ENCODE data around the gene TCF7L2.

TCF7L2 gene

GRCh38 chr10:113071446-113071845 is 121.4 kb downstream of the TCF7L2 start:
- Mint-ChIP-seq H3K36me3 (ENCODE audit: low read depth) (peaks cover 37% of the 10 kb centered on the region), H3K9me3 (no peaks in the 10 kb centered on the region), H3K4me3 (no peak overlapping the region), H3K27me3 (ENCODE audit: low read depth) (no peaks in the 10 kb centered on the region), H3K4me1 (peaks cover 7% of the 10 kb centered on the region), H3K27ac (peak overlapping the region in 2 of 3 experiments; percentile 4 to 8)
- TF ChIP-seq, protein P1, sequence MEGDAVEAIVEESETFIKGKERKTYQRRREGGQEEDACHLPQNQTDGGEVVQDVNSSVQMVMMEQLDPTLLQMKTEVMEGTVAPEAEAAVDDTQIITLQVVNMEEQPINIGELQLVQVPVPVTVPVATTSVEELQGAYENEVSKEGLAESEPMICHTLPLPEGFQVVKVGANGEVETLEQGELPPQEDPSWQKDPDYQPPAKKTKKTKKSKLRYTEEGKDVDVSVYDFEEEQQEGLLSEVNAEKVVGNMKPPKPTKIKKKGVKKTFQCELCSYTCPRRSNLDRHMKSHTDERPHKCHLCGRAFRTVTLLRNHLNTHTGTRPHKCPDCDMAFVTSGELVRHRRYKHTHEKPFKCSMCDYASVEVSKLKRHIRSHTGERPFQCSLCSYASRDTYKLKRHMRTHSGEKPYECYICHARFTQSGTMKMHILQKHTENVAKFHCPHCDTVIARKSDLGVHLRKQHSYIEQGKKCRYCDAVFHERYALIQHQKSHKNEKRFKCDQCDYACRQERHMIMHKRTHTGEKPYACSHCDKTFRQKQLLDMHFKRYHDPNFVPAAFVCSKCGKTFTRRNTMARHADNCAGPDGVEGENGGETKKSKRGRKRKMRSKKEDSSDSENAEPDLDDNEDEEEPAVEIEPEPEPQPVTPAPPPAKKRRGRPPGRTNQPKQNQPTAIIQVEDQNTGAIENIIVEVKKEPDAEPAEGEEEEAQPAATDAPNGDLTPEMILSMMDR (IDR thresholded peaks at IDR 0.05; ENCODE audit: unreplicated experiment in 3 of 3): no peak

DNA sequence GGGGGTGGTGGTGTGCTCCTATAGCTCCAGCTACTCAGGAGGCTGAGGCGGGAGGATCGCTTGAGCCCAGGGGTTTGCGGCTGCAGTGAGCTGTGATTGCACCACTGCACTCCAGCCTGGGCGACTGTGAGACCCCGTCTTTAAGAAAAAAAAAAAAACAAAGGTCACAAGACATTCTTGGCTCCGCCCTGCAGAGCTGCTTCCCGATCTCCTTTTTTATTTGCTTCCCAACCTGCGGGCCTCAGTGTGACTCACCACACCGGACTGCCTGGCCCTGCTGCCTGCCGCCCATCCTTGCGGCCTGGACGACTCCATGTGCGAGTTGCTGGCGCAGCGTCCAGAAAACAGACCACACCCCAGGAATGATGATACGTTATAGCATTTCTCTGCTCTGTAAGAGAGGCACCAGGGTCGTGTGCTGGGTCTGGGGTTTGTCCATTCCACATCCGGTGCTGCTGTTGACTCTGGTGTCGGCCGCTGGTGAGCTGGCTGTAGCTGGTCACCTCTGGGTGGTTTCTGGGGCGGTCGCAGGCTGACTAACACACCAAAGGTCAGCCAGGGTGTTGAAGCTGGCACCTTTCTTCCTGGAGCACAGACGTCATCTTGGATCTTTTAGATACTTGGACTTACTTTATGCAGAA is 123.6 kb downstream of the TCF7L2 start:
- Mint-ChIP-seq H3K36me3 (ENCODE audit: low read depth) (peaks cover 32% of the 10 kb centered on the region), H3K27me3 (ENCODE audit: low read depth) (no peaks in the 10 kb centered on the region), H3K4me3 (no peak overlapping the region), H3K27ac (peak overlapping the region in 2 of 3 experiments; percentile 23 to 51), H3K9me3 (no peaks in the 10 kb centered on the region), H3K4me1 (peaks cover 7% of the 10 kb centered on the region)
- TF ChIP-seq, protein P1 (IDR thresholded peaks at IDR 0.05; ENCODE audit: unreplicated experiment in 3 of 3): no peak

GRCh38 chr10:113076949-113077348 is 126.9 kb downstream of the TCF7L2 start:
- Mint-ChIP-seq H3K4me3 (no peak overlapping the region), H3K27me3 (ENCODE audit: low read depth) (no peaks in the 10 kb centered on the region), H3K9me3 (no peaks in the 10 kb centered on the region), H3K27ac (no peak overlapping the region), H3K4me1 (peaks cover 3% of the 10 kb centered on the region), H3K36me3 (ENCODE audit: low read depth) (peaks cover 13% of the 10 kb centered on the region)
- TF ChIP-seq, protein P1 (IDR thresholded peaks at IDR 0.05; ENCODE audit: unreplicated experiment in 3 of 3): no peak

DNA sequence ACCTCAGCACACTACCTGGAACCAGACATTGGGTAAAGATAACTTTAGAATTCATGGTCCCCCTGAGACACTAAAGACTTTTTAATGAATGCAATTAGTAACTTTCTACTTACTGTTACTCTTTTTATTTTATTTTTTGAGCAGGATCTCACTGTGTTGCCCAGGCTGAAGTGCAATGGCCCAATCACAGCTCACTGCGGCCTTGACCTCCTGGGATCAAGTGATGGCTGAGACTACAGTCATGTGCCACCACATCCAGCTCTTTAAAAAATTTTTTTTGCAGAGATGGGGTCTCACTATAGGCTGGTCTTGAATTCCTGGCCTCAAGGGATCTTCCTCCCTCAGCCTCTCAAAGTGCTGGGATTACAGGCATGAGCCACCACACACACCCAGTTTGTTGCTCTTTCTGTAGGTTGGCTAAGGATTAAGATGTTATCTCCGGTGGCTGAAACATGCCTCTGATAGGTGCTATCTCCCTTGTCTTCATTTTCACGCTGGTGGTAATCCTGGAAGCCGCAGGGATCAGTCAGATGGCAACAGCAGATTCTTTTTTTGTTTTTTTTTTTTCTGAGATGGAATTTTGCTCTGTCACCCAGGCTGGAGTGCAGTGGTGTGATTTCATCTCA is 128.3 kb downstream of the TCF7L2 start:
- Mint-ChIP-seq H3K4me1 (peaks cover 3% of the 10 kb centered on the region), H3K36me3 (ENCODE audit: low read depth) (peaks cover 9% of the 10 kb centered on the region), H3K9me3 (no peaks in the 10 kb centered on the region)

DNA sequence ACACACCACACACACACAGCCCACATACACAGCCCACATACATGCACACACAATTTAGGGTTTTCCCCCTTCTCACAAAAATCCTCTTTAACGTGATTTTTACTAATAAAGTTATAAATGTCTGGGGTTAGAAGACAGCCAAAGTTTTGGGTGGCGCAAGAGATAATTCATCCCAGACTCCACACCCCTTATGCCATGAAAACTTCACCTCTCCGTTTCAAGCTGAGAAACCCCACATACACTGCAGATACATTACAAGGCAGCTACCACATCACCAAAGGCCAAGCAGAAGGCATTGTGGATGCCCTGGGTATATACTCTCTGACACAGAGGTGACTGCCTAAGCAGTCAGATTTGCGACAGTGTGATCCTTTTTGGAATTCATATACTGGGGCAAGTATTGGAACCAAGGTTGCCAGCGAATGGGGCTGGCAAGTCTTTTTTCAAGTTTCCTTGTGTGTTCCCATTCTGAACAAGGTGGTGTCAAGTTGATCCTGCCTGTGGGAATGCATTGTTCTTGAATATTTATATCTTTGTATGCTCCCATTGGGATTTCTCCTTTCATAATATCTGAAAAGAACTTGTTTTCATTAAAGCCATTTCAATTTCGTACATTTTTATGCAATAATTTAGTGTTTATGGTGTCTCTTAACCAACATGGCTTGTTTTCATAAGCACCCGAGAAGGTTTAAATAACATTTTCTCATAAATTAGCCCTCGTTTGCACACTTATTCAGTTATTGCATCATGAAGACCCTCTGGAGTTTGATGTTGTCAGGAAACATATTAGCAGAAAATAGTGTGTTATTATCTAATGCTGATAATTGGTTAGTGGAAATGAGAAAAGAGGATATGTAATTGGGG is 130.2 kb downstream of the TCF7L2 start:
- no peaks in the 10 kb centered on the region for H3K4me1 Mint-ChIP-seq
- TF ChIP-seq, protein P1 (IDR thresholded peaks at IDR 0.05; ENCODE audit: unreplicated experiment in 3 of 3): no peak
- no peaks in the 10 kb centered on the region for H3K27me3 Mint-ChIP-seq (ENCODE audit: low read depth)
- H3K4me3 Mint-ChIP-seq: no peak overlapping the region
- H3K9me3 Mint-ChIP-seq: no peaks in the 10 kb centered on the region
- H3K27ac Mint-ChIP-seq: no peak overlapping the region
- H3K36me3 Mint-ChIP-seq (ENCODE audit: low read depth): peaks cover 5% of the 10 kb centered on the region

More for the DNA sequence above, 128.3 kb downstream of the TCF7L2 start:
- no peaks in the 10 kb centered on the region for H3K27me3 Mint-ChIP-seq (ENCODE audit: low read depth)
- no peak overlapping the region for H3K4me3 Mint-ChIP-seq
- TF ChIP-seq, protein P1 (IDR thresholded peaks at IDR 0.05; ENCODE audit: unreplicated experiment in 3 of 3): no peak
- H3K27ac Mint-ChIP-seq: no peak overlapping the region

All from nephron (organoid).